Cardiac fibroblast (primary cell): Measurements from ENCODE around the gene STK4.
"Not testable (repeated sequence)": the region's sequence is repeated elsewhere in the genome, so short reads cannot be mapped to it uniquely, and the experiment has no call there.

Source experiments
- DNase-seq, 2 donors: peaks; one replicate each; pipeline versions ENCODE4 v3.0.0 to v3.0.0-alpha.2; 2010; ENCODE audit warnings: low read depth in 2 of 2
- H3K4me3 ChIP-seq, 2 donors: replicated peaks in 1 of 2; 1 replicate in 1 of 2; 2 replicates in 1 of 2; pipeline ENCODE4 v1.5.1; 2011; ENCODE audit warnings: low read depth in 2 of 2, low read length in 2 of 2, mild to moderate bottlenecking in 2 of 2, moderate library complexity in 1 of 2
- TF ChIP-seq, protein P1 (sequence below): IDR thresholded peaks from one replicate; pipeline ENCODE4 v1.5.1; 2011; ENCODE audit warnings: low read depth, mild to moderate bottlenecking, low read length, inconsistent platforms

The STK4 gene

DNA sequence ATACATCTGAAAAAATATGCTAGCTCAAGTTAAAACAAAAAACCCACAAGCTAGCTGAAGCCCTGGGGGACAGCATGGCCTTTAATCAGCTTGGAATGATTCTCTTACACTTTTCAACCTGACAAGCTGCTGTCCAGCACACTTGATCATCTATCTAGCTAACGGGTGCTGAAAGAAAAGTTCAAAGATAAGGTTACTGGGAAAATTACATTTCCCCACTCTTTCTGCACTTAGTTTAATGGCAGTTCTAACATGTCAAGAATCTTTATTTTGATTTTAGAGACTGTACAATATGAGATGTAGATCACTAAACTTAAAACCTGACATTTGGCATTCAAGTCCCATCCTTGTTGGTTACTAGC lies 53.4 kb downstream of the STK4 start:
- TF ChIP-seq, protein P1, sequence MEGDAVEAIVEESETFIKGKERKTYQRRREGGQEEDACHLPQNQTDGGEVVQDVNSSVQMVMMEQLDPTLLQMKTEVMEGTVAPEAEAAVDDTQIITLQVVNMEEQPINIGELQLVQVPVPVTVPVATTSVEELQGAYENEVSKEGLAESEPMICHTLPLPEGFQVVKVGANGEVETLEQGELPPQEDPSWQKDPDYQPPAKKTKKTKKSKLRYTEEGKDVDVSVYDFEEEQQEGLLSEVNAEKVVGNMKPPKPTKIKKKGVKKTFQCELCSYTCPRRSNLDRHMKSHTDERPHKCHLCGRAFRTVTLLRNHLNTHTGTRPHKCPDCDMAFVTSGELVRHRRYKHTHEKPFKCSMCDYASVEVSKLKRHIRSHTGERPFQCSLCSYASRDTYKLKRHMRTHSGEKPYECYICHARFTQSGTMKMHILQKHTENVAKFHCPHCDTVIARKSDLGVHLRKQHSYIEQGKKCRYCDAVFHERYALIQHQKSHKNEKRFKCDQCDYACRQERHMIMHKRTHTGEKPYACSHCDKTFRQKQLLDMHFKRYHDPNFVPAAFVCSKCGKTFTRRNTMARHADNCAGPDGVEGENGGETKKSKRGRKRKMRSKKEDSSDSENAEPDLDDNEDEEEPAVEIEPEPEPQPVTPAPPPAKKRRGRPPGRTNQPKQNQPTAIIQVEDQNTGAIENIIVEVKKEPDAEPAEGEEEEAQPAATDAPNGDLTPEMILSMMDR: no peak
- no peak overlapping the region for H3K4me3 ChIP-seq
- DNase-seq: no peak

DNA sequence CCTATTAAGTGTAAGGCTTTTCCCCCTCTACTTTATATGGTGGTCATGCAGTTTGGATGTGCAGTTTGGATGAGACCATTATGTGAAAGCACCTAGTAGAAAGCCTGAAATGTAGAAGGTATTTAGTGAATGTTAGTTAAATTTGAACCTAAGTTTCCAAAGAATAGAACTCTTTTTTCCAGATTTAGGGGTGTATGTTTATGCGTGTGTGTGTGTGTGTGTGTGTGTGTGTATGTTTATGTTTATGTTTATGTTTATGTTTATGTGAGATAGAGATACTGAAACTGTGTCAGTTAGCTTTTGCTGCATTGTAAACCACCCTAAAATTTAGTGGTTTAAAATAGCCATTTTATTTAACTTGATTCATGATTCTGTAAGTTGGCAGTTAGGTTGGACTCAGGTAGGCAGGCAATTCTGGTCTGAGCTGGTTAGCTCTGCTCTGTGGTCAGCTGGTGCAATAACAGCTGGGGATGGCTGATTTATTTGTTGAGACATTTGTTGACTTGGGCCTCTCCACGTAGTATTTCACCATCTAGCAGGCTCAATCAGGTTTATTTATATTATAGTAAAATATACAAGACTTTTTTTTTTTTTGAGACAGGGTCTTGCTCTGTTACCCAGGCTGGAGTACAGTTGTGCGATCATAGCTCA lies 54.0 kb downstream of the STK4 start:
- no peak overlapping the region for H3K4me3 ChIP-seq
- peak in 1 of 2 donors; percentile 44 for DNase-seq
- TF ChIP-seq, protein P1: no peak

DNA sequence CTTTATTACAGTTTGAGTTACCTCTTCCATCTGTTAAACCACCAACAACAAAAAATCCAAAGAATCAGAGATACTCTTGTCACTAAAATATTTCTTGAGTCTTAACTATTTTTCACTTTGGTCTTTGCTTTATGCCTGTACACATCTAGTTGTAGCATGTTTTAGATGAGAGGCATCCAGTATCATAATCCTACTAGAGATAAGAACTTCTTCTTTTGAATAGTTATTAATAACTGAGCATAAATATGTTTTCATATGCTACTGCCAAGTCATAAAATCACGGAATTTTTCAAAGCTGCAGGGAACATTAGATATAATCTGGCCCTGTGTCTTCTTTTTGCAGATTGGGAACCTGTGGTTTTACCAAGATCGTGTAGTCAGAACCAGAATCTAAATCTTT lies 55.3 kb downstream of the STK4 start:
- DNase-seq: no peak
- TF ChIP-seq, protein P1: no peak
- H3K4me3 ChIP-seq: no peak overlapping the region

DNA sequence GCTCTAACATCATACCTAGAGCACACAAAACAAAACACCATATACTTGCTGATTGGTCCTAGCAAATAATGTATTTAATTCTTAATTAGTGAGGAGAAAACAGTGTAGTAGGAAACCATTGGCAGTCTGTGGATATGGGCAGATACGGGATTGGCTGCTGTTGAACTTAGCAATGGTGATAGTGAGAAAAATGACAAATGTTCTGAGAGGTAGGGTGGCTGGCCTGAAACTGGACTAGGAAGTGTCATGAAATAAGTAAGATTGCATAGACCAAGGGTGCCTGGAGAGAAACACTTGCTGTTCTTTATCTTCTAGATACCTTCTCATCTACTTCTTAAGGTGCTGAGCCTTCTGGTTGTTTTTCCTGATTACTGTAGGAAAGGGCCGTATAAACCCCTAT lies 56.8 kb downstream of the STK4 start:
- not testable (repeated sequence) for DNase-seq

DNA sequence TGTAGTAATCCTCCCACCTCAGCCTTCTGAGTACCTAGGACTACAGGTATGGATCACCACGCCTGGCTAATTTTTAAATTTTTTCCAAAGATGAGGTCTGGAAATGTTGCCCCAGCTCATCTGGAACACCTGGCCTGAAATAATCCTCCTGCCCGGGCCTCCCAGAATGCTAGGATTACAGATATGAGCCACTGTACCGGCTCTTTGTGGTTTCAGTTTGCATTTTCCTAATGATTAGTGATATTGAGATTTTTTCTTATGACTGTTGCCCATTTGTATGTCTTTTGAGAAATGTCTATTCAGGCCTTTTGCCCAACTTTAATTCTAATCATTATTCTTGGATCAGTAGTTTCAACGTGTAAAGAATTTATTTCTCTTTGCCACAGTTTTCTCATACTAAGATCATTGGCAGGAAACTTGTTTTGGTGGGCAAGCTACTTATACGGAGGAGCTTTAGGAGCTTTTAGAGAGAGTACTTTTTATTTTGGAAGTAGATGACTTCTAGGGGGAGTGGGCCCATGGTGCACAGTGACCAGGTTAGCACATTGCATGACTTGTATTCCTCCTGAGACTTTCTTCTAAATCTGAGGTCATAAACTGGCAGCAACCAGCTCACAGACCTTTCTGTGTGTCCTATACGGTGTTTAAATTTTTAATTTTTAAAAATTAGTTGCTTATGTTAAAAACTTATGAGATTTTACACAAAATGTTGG lies 62.3 kb downstream of the STK4 start:
- TF ChIP-seq, protein P1: no peak
- DNase-seq: no peak
- no peak overlapping the region for H3K4me3 ChIP-seq

More for the DNA sequence above, 56.8 kb downstream of the STK4 start:
- not testable (repeated sequence) for H3K4me3 ChIP-seq

DNA sequence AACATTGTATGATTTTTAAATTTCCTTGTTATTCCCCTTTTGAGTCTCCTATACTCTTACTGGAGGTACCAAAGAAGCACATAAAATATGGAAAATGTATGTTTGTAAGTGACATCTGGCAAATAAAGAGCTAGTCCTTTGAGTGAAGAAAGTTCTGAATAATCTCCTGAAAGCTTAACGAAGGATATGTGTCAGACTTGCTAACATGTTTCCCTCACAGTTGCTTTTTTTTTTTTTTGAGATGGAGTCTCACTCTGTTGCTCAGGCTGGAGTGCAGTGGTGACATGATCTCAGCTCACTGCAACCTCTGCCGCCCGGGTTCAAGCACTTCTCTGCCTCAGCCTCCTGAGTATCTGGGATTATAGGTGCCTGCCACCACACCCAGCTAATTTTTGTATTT lies 63.6 kb downstream of the STK4 start:
- H3K4me3 ChIP-seq: no peak overlapping the region
- DNase-seq: no peak
- TF ChIP-seq, protein P1: no peak

DNA sequence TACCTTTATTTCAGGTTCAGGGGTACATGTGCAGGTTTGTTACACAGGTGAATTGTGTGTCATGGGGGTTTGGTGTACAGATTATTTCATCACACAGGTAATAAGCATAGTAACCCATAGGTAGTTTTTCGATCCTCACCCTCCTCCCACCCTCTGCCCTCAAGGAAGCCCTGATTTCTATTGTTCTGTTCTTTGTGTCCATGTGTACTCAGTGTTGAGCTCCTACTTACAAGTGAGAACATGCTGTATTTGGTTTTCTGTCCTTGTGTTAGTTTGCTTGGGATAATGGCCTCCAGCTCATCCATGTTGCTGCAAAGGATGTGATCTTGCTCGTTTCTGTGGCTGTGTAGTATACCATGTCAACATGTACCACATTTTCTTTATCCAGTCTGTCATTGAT lies 66.0 kb downstream of the STK4 start:
- TF ChIP-seq, protein P1: no peak
- H3K4me3 ChIP-seq: no peak overlapping the region
- no peak for DNase-seq
